HG03565 (cell line): ENCODE results near the gene SNX5.

Experiments used
- ATAC-seq: cut with Tn5 transposase; IDR thresholded peaks from one replicate; pipeline ENCODE4 v1.9.1; 2021; ENCODE audit warnings: mild to moderate bottlenecking, moderate library complexity; ENCODE audit not compliant: unreplicated experiment

Gene SNX5

GRCh38 chr20:17941087-17941825 lies 27.3 kb downstream of the SNX5 start:
- no peak for ATAC-seq

- ATAC-seq, result no peak
These were observed 28.2 kb downstream of the SNX5 start for GRCh38 chr20:17940224-17940971.

GRCh38 chr20:17939622-17940223 lies 28.9 kb downstream of the SNX5 start:
- ATAC-seq, result no peak

GRCh38 chr20:17938871-17939619 lies 29.5 kb downstream of the SNX5 start:
- peak; percentile 73 for ATAC-seq

GRCh38 chr20:17936761-17937732 lies 31.5 kb downstream of the SNX5 start:
- no peak for ATAC-seq

- ATAC-seq, result no peak
These were observed 32.3 kb downstream of the SNX5 start for GRCh38 chr20:17936286-17936760.

GRCh38 chr20:17935761-17936160 lies 32.8 kb downstream of the SNX5 start:
- ATAC-seq, result no peak

GRCh38 chr20:17935186-17935585 lies 33.4 kb downstream of the SNX5 start:
- no peak for ATAC-seq

- ATAC-seq, result no peak
These were observed 34.3 kb downstream of the SNX5 start for GRCh38 chr20:17934141-17934862.

GRCh38 chr20:17933711-17934110 lies 34.9 kb downstream of the SNX5 start:
- peak; percentile 53 for ATAC-seq

- ATAC-seq, result no peak
These were observed 35.5 kb downstream of the SNX5 start for GRCh38 chr20:17933121-17933520.

- ATAC-seq, result no peak
These were observed 36.2 kb downstream of the SNX5 start for GRCh38 chr20:17932396-17932795.

GRCh38 chr20:17931513-17931912 lies 37.1 kb downstream of the SNX5 start:
- ATAC-seq, result no peak

- ATAC-seq, result no peak
These were observed 39.8 kb downstream of the SNX5 start for GRCh38 chr20:17928633-17929311.

- ATAC-seq, result no peak
These were observed 40.4 kb downstream of the SNX5 start for GRCh38 chr20:17928211-17928611.

GRCh38 chr20:17925940-17926300 lies 42.7 kb downstream of the SNX5 start:
- ATAC-seq, result no peak

GRCh38 chr20:17925141-17925939 lies 43.3 kb downstream of the SNX5 start:
- ATAC-seq, result no peak

GRCh38 chr20:17921774-17922173 lies 46.8 kb downstream of the SNX5 start:
- no peak for ATAC-seq
